Measurements from ENCODE around the gene SLC22A7. TPM values are rescaled to one million over a fixed set of nuclear protein-coding genes. Genes with fewer than 3 reads are reported as not detected.

Gene SLC22A7
- total RNA-seq, 1 experiment from 2014 or later: not detected

DNA sequence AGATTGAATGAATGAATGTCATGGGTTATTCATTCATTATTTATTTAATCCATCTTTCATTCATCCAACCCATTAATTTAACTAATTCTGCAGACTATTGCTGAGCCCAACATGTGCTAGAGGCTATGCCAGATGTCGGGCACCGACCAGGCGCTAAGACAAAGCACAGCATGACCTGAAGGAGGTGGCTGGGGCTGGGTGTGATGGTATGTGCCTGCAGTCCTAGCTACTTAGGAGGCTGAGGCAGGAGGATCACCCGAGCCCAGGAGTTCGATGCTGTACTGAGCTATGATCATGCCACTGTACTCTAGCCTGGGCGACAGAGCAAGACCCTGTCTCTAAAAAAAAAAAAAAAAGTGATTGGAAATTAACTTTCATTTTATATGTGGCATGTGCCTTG, 5.7 kb upstream of the SLC22A7 start:
- H3K27ac Mint-ChIP-seq: no peak overlapping the region
- H3K36me3 Mint-ChIP-seq (ENCODE audit: insufficient read depth in 1 of 3, low read depth in 3 of 3): no peaks in the 10 kb centered on the region
- peaks cover 13% of the 10 kb centered on the region for H3K27me3 Mint-ChIP-seq (ENCODE audit: low read depth)
- H3K4ac ChIP-seq (ENCODE audit: low read depth, low read length): no peak overlapping the region
- H2BK5ac ChIP-seq (ENCODE audit: insufficient read length, low read length): no peak overlapping the region
- H3K18ac ChIP-seq (ENCODE audit: insufficient read length, low read depth, low read length): no peak overlapping the region
- no peak overlapping the region for H3T11ph ChIP-seq (ENCODE audit: low read length)
- H2BK20ac ChIP-seq (ENCODE audit: low read depth, low read length, poor library complexity, severe bottlenecking): no peak overlapping the region
- H4K91ac ChIP-seq (ENCODE audit: insufficient read length, low read depth, low read length): no peak overlapping the region
- H3K79me2 ChIP-seq (ENCODE audit: insufficient read depth, low read length): no peaks in the 10 kb centered on the region
- no peak overlapping the region for H3K9ac ChIP-seq (ENCODE audit: extremely low read depth, insufficient read length, low read length)
- H3K27ac ChIP-seq (ENCODE audit: insufficient read length, low read depth, low read length): no peak overlapping the region
- no peaks in the 10 kb centered on the region for H3K9me3 Mint-ChIP-seq
- no peaks in the 10 kb centered on the region for H3K27me3 ChIP-seq (ENCODE audit: insufficient read depth, low read length)
- H3K14ac ChIP-seq (ENCODE audit: insufficient read depth, low read length): no peak overlapping the region
- H3K4me1 ChIP-seq (ENCODE audit: insufficient read depth, low read length): no peaks in the 10 kb centered on the region
- WGBS (ENCODE audit: extremely low coverage, insufficient read length, low lambda C conversion rate): no CpG with 5 or more reads among the region's 6 CpGs
- no peak overlapping the region for H2BK15ac ChIP-seq (ENCODE audit: low read depth, low read length)
- no peak overlapping the region for H3K4me2 ChIP-seq (ENCODE audit: insufficient read depth, insufficient read length, low read length)
- no peaks in the 10 kb centered on the region for H3K23me2 ChIP-seq (ENCODE audit: insufficient read length, low read depth, low read length, poor library complexity, severe bottlenecking)
- no peak overlapping the region for H4K8ac ChIP-seq (replicated peaks; ENCODE audit: insufficient read length, low read depth, low read length)
- DNase-seq: no peak
- H2AK5ac ChIP-seq (ENCODE audit: insufficient read length, low read length): no peak overlapping the region
- no peak overlapping the region for H2BK120ac ChIP-seq (ENCODE audit: low read depth, low read length, poor library complexity, severe bottlenecking)
- H3K4me1 Mint-ChIP-seq: peaks cover 10 to 13% of the 10 kb centered on the region in 2 experiments
- no peak overlapping the region for H3K4me3 Mint-ChIP-seq
- TF ChIP-seq, protein P1, sequence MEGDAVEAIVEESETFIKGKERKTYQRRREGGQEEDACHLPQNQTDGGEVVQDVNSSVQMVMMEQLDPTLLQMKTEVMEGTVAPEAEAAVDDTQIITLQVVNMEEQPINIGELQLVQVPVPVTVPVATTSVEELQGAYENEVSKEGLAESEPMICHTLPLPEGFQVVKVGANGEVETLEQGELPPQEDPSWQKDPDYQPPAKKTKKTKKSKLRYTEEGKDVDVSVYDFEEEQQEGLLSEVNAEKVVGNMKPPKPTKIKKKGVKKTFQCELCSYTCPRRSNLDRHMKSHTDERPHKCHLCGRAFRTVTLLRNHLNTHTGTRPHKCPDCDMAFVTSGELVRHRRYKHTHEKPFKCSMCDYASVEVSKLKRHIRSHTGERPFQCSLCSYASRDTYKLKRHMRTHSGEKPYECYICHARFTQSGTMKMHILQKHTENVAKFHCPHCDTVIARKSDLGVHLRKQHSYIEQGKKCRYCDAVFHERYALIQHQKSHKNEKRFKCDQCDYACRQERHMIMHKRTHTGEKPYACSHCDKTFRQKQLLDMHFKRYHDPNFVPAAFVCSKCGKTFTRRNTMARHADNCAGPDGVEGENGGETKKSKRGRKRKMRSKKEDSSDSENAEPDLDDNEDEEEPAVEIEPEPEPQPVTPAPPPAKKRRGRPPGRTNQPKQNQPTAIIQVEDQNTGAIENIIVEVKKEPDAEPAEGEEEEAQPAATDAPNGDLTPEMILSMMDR (conservative IDR thresholded peaks at IDR 0.05): no peak
- no peak overlapping the region for H3K23ac ChIP-seq (ENCODE audit: insufficient read length, low read depth, low read length)
- no peaks in the 10 kb centered on the region for H3K9me3 ChIP-seq (ENCODE audit: control insufficient read depth, low read depth, low read length)
- H3K56ac ChIP-seq (ENCODE audit: insufficient read length, low read depth, low read length): no peak overlapping the region
- no peak overlapping the region for H4K5ac ChIP-seq (ENCODE audit: insufficient read length, low read depth, low read length)
- H4K20me1 ChIP-seq (ENCODE audit: control insufficient read depth, insufficient read depth, insufficient read length): peaks cover 4% of the 10 kb centered on the region
- no peak overlapping the region for H2AFZ ChIP-seq (ENCODE audit: low read length)
- no peak overlapping the region for H2BK12ac ChIP-seq (ENCODE audit: insufficient read length, low read depth, low read length)
- H3K79me1 ChIP-seq (ENCODE audit: insufficient read depth, low read depth, low read length, poor library complexity, severe bottlenecking): no peaks in the 10 kb centered on the region

All from H9 (cell line).